GM12872 (cell line): ENCODE data around the gene TMEM59.

Experiments
- CTCF ChIP-seq: IDR thresholded peaks from 3 replicates; pipeline ENCODE4 v1.5.1; 2011; ENCODE audit warnings: low read depth, mild to moderate bottlenecking, low read length, moderate library complexity; ENCODE audit not compliant: insufficient read depth

TMEM59 gene

GRCh38 chr1:54014009-54014629 is 38.9 kb downstream of the TMEM59 start:
- no peak for TF ChIP-seq CTCF

GRCh38 chr1:54013393-54014008 is 39.5 kb downstream of the TMEM59 start:
- no peak for TF ChIP-seq CTCF

GRCh38 chr1:54012863-54013262 is 40.1 kb downstream of the TMEM59 start:
- TF ChIP-seq CTCF = no peak

- no peak for TF ChIP-seq CTCF
Observed at GRCh38 chr1:54012008-54012325, 41.0 kb downstream of the TMEM59 start.

GRCh38 chr1:54011316-54012007 is 41.5 kb downstream of the TMEM59 start:
- TF ChIP-seq CTCF = no peak

- no peak for TF ChIP-seq CTCF
Observed at GRCh38 chr1:54010415-54011117, 42.4 kb downstream of the TMEM59 start.

GRCh38 chr1:54009406-54009805 is 43.6 kb downstream of the TMEM59 start:
- TF ChIP-seq CTCF = no peak
